Tibial artery (tissue), 4 donors: Measurements from ENCODE around the gene GPR139.

Experiments used
- DNase-seq, 2 donors: peaks; one replicate each; pipeline ENCODE4 v3.0.0-alpha.2; 2019
- H3K27ac ChIP-seq, 2 donors: fragments of 200-600 bp; sonication (generic) in 1 of 2; 1 replicate in 1 of 2; 2 replicates in 1 of 2; pipeline ENCODE4 v1.5.1; 2018 to 2019; ENCODE audit warnings: mild to moderate bottlenecking in 1 of 2
- H3K27me3 ChIP-seq, 2 donors: fragments of 200-600 bp; sonication (generic) in 1 of 2; one replicate each; pipeline versions ENCODE4 v1.5.1 to v1.6.0; 2016 to 2019
- H3K36me3 ChIP-seq, 3 donors: fragments of 200-600 bp; sonication (generic) in 2 of 3; one replicate each; pipeline ENCODE4 v1.5.1; 2016 to 2019; ENCODE audit warnings: mild to moderate bottlenecking in 2 of 3
- H3K4me1 ChIP-seq, 4 donors: fragments of 200-600 bp; sonication (generic) in 2 of 4; 1 replicate in 3 of 4; 2 replicates in 1 of 4; pipeline ENCODE4 v1.5.1; 2016 to 2019
- H3K4me3 ChIP-seq, 2 donors: fragments of 200-600 bp; sonication (generic) in 1 of 2; 1 replicate in 1 of 2; 2 replicates in 1 of 2; pipeline ENCODE4 v1.5.1; 2018 to 2019; ENCODE audit warnings: mild to moderate bottlenecking in 2 of 2
- H3K9me3 ChIP-seq, 3 donors: fragments of 200-600 bp; sonication (generic) in 1 of 3; one replicate each; pipeline ENCODE4 v1.5.1; 2016 to 2019
- intact Hi-C: fragments of 100-400 bp; cut with DNase I; formaldehyde crosslinking; loops from one replicate; pipeline ENCODE4 v1.15.0; 2023; ENCODE audit warnings: low total_unique reads
- TF ChIP-seq, protein P1 (sequence below), 2 experiments: fragments of 200-600 bp in 1 of 2; fragments of 450-650 bp in 1 of 2; IDR thresholded peaks; one replicate each; pipeline ENCODE4 v1.5.1; 2017 to 2019; ENCODE audit warnings: antibody characterized with exemption in 2 of 2, mild to moderate bottlenecking in 1 of 2, moderate library complexity in 1 of 2

Gene GPR139

DNA sequence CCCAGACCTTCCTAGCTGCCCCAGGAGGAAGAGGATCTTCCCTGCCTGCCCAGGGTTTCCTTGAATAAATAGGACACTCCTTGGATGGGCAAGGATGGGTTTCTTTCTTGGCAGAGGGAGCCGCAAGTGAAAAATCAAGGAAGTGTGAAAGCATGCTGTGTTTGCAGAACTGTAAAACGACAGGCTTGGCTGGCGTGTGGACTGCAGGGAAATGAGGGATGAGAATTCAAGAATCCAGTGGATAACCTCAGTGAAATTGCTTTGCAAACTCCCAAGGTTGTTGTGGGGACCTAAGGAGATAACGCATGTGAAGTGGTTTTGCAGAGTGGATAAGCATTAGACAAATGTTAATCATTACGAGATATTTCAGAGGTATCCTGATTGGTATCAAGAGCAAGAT lies 20.4 kb downstream of the GPR139 start:
- Histone ChIP-seq H3K36me3 (no peaks in the 10 kb centered on the region), H3K9me3 (no peaks in the 10 kb centered on the region), H3K27me3 (no peaks in the 10 kb centered on the region), H3K4me3 (no peak overlapping the region), H3K4me1 (no peaks in the 10 kb centered on the region), H3K27ac (no peak overlapping the region)
- intact Hi-C loops: no loop called here
- DNase-seq: no peak
- TF ChIP-seq, protein P1, sequence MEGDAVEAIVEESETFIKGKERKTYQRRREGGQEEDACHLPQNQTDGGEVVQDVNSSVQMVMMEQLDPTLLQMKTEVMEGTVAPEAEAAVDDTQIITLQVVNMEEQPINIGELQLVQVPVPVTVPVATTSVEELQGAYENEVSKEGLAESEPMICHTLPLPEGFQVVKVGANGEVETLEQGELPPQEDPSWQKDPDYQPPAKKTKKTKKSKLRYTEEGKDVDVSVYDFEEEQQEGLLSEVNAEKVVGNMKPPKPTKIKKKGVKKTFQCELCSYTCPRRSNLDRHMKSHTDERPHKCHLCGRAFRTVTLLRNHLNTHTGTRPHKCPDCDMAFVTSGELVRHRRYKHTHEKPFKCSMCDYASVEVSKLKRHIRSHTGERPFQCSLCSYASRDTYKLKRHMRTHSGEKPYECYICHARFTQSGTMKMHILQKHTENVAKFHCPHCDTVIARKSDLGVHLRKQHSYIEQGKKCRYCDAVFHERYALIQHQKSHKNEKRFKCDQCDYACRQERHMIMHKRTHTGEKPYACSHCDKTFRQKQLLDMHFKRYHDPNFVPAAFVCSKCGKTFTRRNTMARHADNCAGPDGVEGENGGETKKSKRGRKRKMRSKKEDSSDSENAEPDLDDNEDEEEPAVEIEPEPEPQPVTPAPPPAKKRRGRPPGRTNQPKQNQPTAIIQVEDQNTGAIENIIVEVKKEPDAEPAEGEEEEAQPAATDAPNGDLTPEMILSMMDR (IDR thresholded peaks at IDR 0.05): no peak

DNA sequence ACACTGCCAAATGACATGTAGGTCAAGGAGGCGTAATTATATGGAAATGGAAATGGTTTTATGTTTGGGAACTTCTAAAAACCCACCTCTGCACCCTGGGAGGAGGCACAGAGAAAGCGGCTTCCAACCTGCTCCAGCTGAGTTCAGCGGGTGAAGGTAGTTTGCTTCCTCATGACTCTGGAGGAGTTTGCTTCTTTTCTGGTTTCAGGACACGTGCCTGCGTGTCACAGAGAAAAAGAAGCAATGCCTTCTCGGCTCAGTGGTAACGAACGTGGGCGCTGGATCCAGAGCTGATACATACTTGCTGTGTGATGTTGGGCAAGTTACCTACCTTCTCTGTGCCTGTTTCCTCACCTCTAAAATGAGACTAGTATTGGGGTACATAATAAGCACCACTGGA lies 22.1 kb downstream of the GPR139 start:
- intact Hi-C loops: no loop called here
- TF ChIP-seq, protein P1 (IDR thresholded peaks at IDR 0.05): no peak
- H3K36me3 ChIP-seq: no peaks in the 10 kb centered on the region
- H3K27ac ChIP-seq: no peak overlapping the region
- no peaks in the 10 kb centered on the region for H3K4me1 ChIP-seq
- H3K4me3 ChIP-seq: no peak overlapping the region
- no peaks in the 10 kb centered on the region for H3K9me3 ChIP-seq
- H3K27me3 ChIP-seq: no peaks in the 10 kb centered on the region
- DNase-seq: no peak

DNA sequence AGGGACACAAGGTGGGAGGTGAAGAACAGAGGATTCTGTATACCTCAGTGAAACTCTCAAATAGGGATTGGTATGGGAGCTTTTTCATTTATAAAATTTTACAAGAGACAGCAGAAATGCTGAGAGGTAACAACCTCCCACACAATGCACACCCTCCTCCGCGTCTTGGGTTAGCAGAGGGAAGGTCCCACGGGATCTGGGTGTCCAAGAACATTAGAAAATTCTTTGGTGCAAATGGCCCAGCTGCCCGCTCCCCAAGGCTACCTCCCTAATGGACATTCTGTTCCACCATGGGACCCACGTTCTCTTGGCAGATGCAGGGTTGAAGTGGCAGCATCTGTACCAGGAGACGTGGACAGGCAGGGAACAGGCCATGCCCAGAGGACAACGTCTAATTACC lies 22.5 kb downstream of the GPR139 start:
- intact Hi-C loops: no loop called here
- H3K4me3 ChIP-seq: no peak overlapping the region
- H3K4me1 ChIP-seq: no peaks in the 10 kb centered on the region
- TF ChIP-seq, protein P1 (IDR thresholded peaks at IDR 0.05): no peak
- H3K36me3 ChIP-seq: no peaks in the 10 kb centered on the region
- no peak for DNase-seq
- no peaks in the 10 kb centered on the region for H3K27me3 ChIP-seq
- no peaks in the 10 kb centered on the region for H3K9me3 ChIP-seq
- no peak overlapping the region for H3K27ac ChIP-seq

DNA sequence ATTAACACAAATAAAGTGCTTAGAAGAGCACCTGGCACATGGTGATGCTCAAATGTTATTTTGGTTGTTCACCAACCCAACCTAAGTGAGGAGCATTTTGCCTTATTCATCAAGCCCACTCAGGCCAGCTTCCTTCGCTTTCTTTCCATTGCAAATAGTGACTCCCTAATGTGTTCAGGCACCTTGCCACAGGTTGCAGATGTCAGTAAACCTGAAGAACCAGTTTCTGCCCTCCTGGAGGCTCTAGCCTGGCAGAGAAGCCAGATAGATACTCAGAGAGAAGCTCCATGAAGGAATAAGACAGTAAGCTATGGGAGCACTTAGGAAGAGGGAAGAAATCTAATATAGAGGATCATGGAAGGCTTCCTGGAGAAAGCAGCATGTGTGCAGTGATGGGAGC lies 23.9 kb downstream of the GPR139 start:
- intact Hi-C loops: no loop called here
- H3K36me3 ChIP-seq: no peaks in the 10 kb centered on the region
- no peak overlapping the region for H3K27ac ChIP-seq
- H3K4me1 ChIP-seq: no peaks in the 10 kb centered on the region
- H3K4me3 ChIP-seq: no peak overlapping the region
- TF ChIP-seq, protein P1 (IDR thresholded peaks at IDR 0.05): no peak
- no peaks in the 10 kb centered on the region for H3K9me3 ChIP-seq
- no peaks in the 10 kb centered on the region for H3K27me3 ChIP-seq
- no peak for DNase-seq

DNA sequence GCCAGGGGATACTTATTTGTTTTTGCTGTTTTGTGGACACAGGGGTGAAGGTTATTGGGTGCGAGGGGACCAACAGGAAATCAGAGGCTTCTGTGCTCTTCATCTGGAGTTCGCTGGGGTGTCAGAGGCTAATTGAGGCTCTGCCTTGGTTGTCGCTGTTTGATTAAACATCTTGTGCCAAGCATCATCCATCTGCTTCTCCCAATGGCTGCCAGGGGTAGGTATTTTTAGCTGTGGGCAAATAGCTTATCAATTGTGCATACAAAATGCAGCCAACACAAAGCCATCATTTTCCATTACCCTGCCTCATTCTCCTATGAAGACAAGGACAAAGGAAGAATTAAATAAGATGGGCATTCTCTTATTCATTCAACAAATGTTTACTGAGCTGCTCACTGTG lies 27.8 kb downstream of the GPR139 start:
- intact Hi-C loops: no loop called here
- no peaks in the 10 kb centered on the region for H3K4me1 ChIP-seq
- no peaks in the 10 kb centered on the region for H3K36me3 ChIP-seq

More for the DNA sequence above, 27.8 kb downstream of the GPR139 start:
- Histone ChIP-seq H3K9me3 (no peaks in the 10 kb centered on the region), H3K27ac (no peak overlapping the region), H3K4me3 (no peak overlapping the region), H3K27me3 (no peaks in the 10 kb centered on the region)
- DNase-seq: no peak
- TF ChIP-seq, protein P1 (IDR thresholded peaks at IDR 0.05): no peak
